Testis (tissue), 3 donors: Measurements from ENCODE around the gene CCDC13. TPM values are rescaled to one million over a fixed set of nuclear protein-coding genes. Genes with fewer than 3 reads are reported as not detected.

Source experiments
- DNase-seq: peaks from one replicate; pipeline ENCODE4 v3.0.0-alpha.2; 2019
- H3K27ac ChIP-seq, 2 donors: fragments of 200-600 bp; sonication (generic); one replicate each; pipeline ENCODE4 v1.5.1; 2019
- H3K27me3 ChIP-seq: fragments of 200-600 bp; sonication (generic); one replicate; pipeline ENCODE4 v1.5.1; 2019
- H3K36me3 ChIP-seq: fragments of 200-600 bp; sonication (generic); one replicate; pipeline ENCODE4 v1.5.1; 2017; ENCODE audit warnings: low read depth; ENCODE audit errors: missing control alignments
- H3K4me1 ChIP-seq: fragments of 200-600 bp; sonication (generic); one replicate; pipeline ENCODE4 v1.5.1; 2019
- H3K4me3 ChIP-seq, 2 donors: fragments of 200-600 bp; sonication (generic); one replicate each; pipeline ENCODE4 v1.5.1; 2017 to 2019
- H3K9me3 ChIP-seq: fragments of 200-600 bp; sonication (generic); one replicate; pipeline ENCODE4 v1.5.1; 2017
- POLR2A ChIP-seq: fragments of 450-650 bp; IDR thresholded peaks from one replicate; pipeline ENCODE4 v1.6.1; 2017; ENCODE audit warnings: antibody characterized with exemption, mild to moderate bottlenecking, moderate library complexity
- WGBS, 2 donors: methylation state at CpG; one replicate each; pipeline ENCODE4 v1.1.5; 2018; 5-methylcytosine and 5-hydroxymethylcytosine counted together
- intact Hi-C: fragments of 100-400 bp; cut with DNase I; formaldehyde crosslinking; loops from one replicate; pipeline ENCODE4 v1.15.1; 2023; ENCODE audit warnings: low total_unique reads
- polyA plus RNA-seq: library from polyadenylated mRNA; stranded (reverse); fragments of 350-450 nt; fragmentation: Illumina TruSeq; extraction: RNeasy Lipid Tissue Mini Kit (QIAGEN cat#74804); gene quantifications from one replicate; pipeline ENCODE4 v1.2.3, GENCODE V29; 2014; ENCODE audit warnings: low read depth, low replicate concordance; ENCODE audit not compliant: insufficient read depth
- total RNA-seq, 2 donors: library from RNA; depleted of rRNA; stranded (reverse); fragments of >200 nt; gene quantifications; one replicate each; pipeline ENCODE4 v1.2.3, GENCODE V29; 2016
- TF ChIP-seq, protein P1 (sequence below), 3 experiments: fragments of 450-650 bp in 2 of 3; fragments of 200-600 bp in 1 of 3; sonication (generic) in 1 of 3; IDR thresholded peaks; one replicate each; pipeline ENCODE4 v1.5.1; 2016 to 2019; ENCODE audit warnings: antibody characterized with exemption in 3 of 3, mild to moderate bottlenecking in 2 of 3, moderate library complexity in 1 of 3

The CCDC13 gene
- total and polyA plus RNA-seq, 3 donors from 2014 or later = 6.5 to 23.0 (median 12.5) TPM

DNA sequence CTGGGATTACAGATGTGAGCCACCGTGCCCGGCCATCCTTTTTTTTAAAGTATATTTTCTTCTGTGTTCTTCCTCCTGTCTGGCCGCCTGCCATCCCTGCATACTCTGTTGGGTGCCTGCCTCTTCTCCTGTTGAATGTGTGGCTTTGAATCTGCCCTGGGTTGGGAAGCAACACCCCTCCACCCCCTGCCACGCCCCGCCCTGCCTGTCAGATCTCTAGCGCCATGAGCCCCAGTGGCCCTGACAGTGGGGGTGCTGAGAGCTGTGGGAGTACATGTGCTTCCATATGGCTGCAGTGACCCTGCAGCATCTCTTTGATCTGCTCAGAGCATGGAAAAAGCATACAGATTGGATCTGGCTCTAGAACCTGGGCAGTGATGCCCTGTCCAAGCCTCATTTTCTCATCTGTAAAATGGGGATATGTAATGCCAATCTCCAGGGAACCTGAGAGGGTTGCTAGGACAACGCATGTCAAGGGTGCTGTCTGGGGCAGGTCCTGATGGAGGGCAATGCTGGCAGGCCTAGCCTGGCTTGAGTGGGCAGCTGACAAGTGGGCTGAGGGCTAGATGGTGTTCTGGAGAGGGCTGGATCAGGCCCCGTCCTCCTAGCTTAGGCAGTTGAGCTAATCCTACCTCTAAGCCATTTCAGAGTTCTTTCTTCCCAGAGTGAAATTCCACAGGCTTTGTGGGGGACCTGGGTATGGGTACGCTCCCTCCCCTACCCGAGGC lies 23.9 kb downstream of the CCDC13 start:
- WGBS, 2 donors = 90 to 93% methylated on average over 10 of the region's 10 CpGs
- Histone ChIP-seq H3K27ac (no peak overlapping the region), H3K27me3 (no peaks in the 10 kb centered on the region), H3K36me3 (no peaks in the 10 kb centered on the region), H3K4me1 (peaks cover 5% of the 10 kb centered on the region), H3K9me3 (no peaks in the 10 kb centered on the region), H3K4me3 (no peak overlapping the region)
- DNase-seq = no peak
- no peak for TF ChIP-seq POLR2A
- TF ChIP-seq, protein P1, sequence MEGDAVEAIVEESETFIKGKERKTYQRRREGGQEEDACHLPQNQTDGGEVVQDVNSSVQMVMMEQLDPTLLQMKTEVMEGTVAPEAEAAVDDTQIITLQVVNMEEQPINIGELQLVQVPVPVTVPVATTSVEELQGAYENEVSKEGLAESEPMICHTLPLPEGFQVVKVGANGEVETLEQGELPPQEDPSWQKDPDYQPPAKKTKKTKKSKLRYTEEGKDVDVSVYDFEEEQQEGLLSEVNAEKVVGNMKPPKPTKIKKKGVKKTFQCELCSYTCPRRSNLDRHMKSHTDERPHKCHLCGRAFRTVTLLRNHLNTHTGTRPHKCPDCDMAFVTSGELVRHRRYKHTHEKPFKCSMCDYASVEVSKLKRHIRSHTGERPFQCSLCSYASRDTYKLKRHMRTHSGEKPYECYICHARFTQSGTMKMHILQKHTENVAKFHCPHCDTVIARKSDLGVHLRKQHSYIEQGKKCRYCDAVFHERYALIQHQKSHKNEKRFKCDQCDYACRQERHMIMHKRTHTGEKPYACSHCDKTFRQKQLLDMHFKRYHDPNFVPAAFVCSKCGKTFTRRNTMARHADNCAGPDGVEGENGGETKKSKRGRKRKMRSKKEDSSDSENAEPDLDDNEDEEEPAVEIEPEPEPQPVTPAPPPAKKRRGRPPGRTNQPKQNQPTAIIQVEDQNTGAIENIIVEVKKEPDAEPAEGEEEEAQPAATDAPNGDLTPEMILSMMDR (IDR thresholded peaks at IDR 0.05) = no peak
- intact Hi-C loops = no loop called here

DNA sequence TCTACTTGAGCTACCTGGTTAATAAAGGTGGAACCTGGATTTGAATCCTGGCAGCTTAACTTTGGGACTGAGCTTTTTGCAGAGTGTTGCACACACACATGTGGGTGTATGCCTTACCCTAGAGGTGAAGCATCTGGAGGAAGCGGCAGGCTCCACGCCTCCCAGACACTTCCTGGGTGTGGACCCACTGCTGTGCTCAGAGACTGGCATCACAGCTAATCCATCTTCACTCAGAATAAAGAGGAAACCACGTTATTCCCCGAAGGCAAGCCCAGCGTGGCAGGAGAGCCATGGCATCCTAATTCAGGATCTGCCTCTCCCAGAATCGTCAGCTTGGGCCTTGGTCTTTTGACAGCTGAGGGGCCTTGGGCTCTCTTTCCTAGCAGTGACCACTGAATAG lies 25.5 kb downstream of the CCDC13 start:
- no peaks in the 10 kb centered on the region for H3K9me3 ChIP-seq
- intact Hi-C loops = no loop called here
- no peaks in the 10 kb centered on the region for H3K36me3 ChIP-seq
- 87 to 91% methylated on average over 6 of the region's 6 CpGs for WGBS, 2 donors
- peaks cover 7% of the 10 kb centered on the region for H3K4me1 ChIP-seq
- TF ChIP-seq POLR2A = no peak
- TF ChIP-seq, protein P1 (IDR thresholded peaks at IDR 0.05) = no peak
- H3K27ac ChIP-seq = no peak overlapping the region
- DNase-seq = no peak
- H3K4me3 ChIP-seq = no peak overlapping the region
- no peaks in the 10 kb centered on the region for H3K27me3 ChIP-seq

DNA sequence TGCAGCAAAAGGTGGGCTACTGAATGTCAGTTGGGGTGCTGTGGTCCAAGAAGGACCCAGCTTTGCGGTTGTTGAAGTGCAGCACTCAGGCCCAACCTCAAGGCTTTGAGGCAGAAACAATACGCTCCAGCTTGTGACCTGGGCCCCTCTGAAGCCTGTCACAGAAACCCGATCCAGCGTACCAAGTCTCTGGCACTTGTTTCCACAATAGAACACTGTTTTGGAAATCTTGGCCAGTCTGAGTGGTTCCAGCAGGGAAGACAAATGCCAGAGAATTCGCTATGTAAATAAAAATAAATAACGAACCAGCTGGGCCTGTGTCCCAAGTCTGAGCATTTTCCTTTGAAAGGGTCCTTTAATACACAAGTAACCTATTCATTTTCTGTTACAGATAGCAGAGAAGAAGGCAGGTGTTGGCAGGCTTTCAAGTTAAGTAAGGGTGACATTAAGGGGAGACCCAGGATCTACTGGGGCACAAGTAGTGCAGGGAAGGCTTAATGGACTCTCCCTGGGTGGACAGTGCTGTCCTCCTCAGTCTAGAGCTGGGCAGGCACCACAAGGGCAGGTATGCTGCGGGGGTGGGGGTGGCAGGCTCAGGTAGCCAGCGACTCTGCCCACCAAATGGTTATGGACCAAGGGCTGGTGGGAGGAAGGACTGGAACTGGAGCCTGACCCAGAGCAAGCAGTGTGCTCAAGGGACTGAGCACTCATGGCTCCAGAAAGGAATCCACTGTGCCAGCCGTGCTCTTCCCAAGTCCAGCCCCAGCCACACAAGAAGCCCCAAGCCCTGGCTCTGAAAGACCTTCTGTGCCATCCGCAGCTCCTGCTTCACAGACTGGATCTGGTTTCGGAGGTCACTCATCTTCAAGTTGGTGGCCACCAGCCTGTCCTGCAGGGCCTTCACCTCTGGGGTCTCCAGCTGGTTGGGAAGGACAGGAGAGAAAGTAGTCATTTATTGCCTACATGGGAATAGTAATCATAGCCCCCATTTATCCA lies 26.3 kb downstream of the CCDC13 start:
- TF ChIP-seq POLR2A = no peak
- TF ChIP-seq, protein P1 (IDR thresholded peaks at IDR 0.05) = no peak
- H3K27me3 ChIP-seq = no peaks in the 10 kb centered on the region
- no peaks in the 10 kb centered on the region for H3K36me3 ChIP-seq
- intact Hi-C loops = no loop called here
- no peak for DNase-seq
- H3K4me3 ChIP-seq = no peak overlapping the region
- peaks cover 7% of the 10 kb centered on the region for H3K4me1 ChIP-seq
- no peaks in the 10 kb centered on the region for H3K9me3 ChIP-seq
- 64 to 75% methylated on average over 9 to 11 of the region's 11 CpGs for WGBS, 2 donors
- no peak overlapping the region for H3K27ac ChIP-seq

DNA sequence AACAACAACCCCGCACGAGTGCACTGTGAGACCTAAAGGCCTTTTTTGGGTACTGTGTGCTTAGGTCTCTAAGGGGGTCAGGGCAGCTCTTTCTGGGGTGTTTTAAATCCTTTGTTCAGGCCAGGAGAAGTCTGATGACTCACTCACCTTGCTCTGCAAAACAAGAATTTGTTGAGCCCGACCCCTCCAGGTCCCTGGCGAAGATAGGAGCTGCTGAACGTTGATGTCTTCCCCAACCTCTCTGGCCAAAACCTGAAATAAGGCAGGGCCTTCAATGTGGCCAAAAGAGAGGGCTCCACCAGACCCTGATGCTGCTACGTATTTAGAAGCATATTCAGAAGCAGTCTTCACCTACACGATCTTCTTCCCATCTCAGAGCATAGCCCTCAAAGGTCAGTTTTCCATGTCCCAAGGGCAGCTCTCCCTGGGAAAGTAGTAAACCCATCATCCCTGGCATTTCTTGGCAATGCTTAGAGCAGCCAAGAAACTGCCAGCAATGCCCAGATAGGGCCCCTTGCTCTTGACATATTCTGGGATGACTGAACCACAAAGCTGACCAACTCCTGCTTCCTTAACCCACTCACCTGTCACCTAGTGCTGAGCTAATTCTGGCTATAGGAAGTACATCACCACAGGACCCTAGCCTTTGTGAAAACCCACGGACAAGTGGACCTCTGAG lies 27.1 kb downstream of the CCDC13 start:
- H3K9me3 ChIP-seq = no peaks in the 10 kb centered on the region
- intact Hi-C loops = no loop called here
- no peaks in the 10 kb centered on the region for H3K27me3 ChIP-seq
- 84 to 85% methylated on average over 8 of the region's 8 CpGs for WGBS, 2 donors
- no peak for TF ChIP-seq POLR2A
- TF ChIP-seq, protein P1 (IDR thresholded peaks at IDR 0.05) = no peak
- no peak overlapping the region for H3K27ac ChIP-seq
- no peaks in the 10 kb centered on the region for H3K36me3 ChIP-seq
- no peak for DNase-seq
- H3K4me1 ChIP-seq = peaks cover 7% of the 10 kb centered on the region
- H3K4me3 ChIP-seq = no peak overlapping the region
